HL-60 (cell line): ENCODE measurements around the gene BBC3.
A peak's percentile ranks its signal among the peaks of the same experiment; 100 is the strongest.

ENCODE experiments used
- DNase-seq, 2 experiments: peaks; one replicate each; pipeline ENCODE4 v3.0.0-alpha.2; 2010 to 2020; ENCODE audit warnings: low read depth in 1 of 2, low spot score in 1 of 2
- H3K27ac ChIP-seq: fragments of 250-450 bp; sonication (Bioruptor Pico); replicated peaks from 2 replicates; pipeline ENCODE4 v1.5.1; 2020; ENCODE audit warnings: mild to moderate bottlenecking, moderate library complexity
- H3K27me3 ChIP-seq: fragments of 250-450 bp; sonication (Bioruptor Pico); 2 replicates; pipeline ENCODE4 v1.5.1; 2021; ENCODE audit warnings: mild to moderate bottlenecking, moderate library complexity; ENCODE audit not compliant: insufficient read depth, poor library complexity, severe bottlenecking
- H3K4me3 ChIP-seq: replicated peaks from 2 replicates; pipeline ENCODE4 v1.5.1; 2011; ENCODE audit warnings: mild to moderate bottlenecking, control low read depth, low read length; ENCODE audit not compliant: insufficient read depth
- GABPA ChIP-seq: IDR thresholded peaks from 2 replicates; pipeline ENCODE4 v1.6.1; 2012; ENCODE audit warnings: low read depth
- POLR2AphosphoS5 ChIP-seq: IDR thresholded peaks from 2 replicates; pipeline ENCODE4 v1.6.1; 2012; ENCODE audit warnings: low read depth
- REST ChIP-seq: IDR thresholded peaks from 2 replicates; pipeline ENCODE4 v1.6.1; 2012; ENCODE audit warnings: low read depth; ENCODE audit not compliant: insufficient replicate concordance
- SPI1 ChIP-seq: IDR thresholded peaks from 2 replicates; pipeline ENCODE4 v1.6.1; 2012; ENCODE audit warnings: low read depth, mild to moderate bottlenecking, borderline replicate concordance
- TF ChIP-seq, protein P1 (sequence below): IDR thresholded peaks from one replicate; pipeline ENCODE4 v1.5.1; 2011; ENCODE audit warnings: low read length, control low read depth, inconsistent platforms; ENCODE audit not compliant: insufficient read depth

Gene BBC3

DNA sequence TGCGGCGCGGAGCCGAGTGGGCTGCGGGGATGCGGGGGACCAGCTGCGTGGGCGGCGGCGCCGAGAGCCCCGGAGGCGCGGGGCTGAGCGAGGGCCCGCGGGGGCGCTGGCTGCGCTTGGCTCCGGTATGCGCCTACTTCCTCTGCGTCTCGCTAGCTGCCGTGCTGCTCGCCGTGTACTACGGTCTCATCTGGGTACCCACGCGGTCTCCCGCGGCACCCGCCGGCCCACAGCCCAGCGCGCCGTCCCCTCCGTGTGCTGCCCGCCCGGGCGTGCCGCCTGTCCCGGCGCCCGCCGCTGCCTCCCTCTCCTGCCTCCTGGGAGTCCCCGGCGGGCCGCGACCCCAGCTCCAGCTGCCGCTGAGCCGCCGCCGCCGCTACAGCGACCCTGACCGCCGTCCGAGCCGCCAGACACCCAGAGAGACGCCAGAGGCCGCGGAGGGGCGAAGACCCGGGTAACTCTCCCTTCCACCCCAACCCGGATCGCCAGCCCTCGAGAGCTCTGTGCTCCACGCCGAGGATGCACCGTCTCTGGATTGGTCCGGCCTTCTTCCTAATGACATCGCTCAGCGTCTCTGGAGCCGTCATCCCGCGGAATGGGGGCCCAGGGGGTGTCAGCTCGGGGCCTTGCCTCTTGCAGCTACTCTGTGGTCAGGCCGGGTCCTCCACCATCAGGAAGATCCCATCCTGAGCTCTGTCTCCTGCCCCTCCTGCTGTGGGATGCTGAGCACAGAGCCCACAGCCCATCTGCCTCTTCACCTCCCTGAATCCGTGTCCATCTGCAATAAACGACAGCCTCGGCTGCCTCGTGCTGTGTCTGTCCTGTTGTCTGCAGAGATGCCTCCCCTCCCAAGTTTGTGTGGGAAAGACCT is 44.1 kb upstream of the BBC3 start:
- Histone ChIP-seq H3K27me3 (no peaks in the 10 kb centered on the region), H3K4me3 (peak overlapping the region; percentile 57), H3K27ac (no peak overlapping the region)
- no peak for DNase-seq
- TF ChIP-seq GABPA (no peak), SPI1 (peak; percentile 45; the same call in 1 of the 2 replicates)

GRCh38 chr19:47274071-47274890 is 43.3 kb upstream of the BBC3 start, which contains the start of gene INAFM1:
INAFM1 (plus strand) TSS chr19:47274885; CDS start chr19:47274920, 35 bp downstream.
- peak within 1 kb of the TSS; percentile 96 for H3K27ac ChIP-seq
- H3K27me3 ChIP-seq = no peaks in the 10 kb centered on the region
- TF ChIP-seq SPI1 = no peak
- no peak for TF ChIP-seq GABPA
- no peak for TF ChIP-seq REST
- TF ChIP-seq POLR2AphosphoS5 = peak; percentile 68; the same call in 1 of the 2 replicates
- H3K4me3 ChIP-seq = peak within 1 kb of the TSS; percentile 57
- DNase-seq = peak; percentile 87 to 97

- H3K27me3 ChIP-seq = no peaks in the 10 kb centered on the region
- peak overlapping the region; percentile 57 for H3K4me3 ChIP-seq
- TF ChIP-seq SPI1 = no peak
- TF ChIP-seq, protein P1, sequence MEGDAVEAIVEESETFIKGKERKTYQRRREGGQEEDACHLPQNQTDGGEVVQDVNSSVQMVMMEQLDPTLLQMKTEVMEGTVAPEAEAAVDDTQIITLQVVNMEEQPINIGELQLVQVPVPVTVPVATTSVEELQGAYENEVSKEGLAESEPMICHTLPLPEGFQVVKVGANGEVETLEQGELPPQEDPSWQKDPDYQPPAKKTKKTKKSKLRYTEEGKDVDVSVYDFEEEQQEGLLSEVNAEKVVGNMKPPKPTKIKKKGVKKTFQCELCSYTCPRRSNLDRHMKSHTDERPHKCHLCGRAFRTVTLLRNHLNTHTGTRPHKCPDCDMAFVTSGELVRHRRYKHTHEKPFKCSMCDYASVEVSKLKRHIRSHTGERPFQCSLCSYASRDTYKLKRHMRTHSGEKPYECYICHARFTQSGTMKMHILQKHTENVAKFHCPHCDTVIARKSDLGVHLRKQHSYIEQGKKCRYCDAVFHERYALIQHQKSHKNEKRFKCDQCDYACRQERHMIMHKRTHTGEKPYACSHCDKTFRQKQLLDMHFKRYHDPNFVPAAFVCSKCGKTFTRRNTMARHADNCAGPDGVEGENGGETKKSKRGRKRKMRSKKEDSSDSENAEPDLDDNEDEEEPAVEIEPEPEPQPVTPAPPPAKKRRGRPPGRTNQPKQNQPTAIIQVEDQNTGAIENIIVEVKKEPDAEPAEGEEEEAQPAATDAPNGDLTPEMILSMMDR = no peak
- TF ChIP-seq REST = peak; percentile 38
- TF ChIP-seq POLR2AphosphoS5 = no peak
- TF ChIP-seq GABPA = peak; percentile 35; the same call in 1 of the 2 replicates
- DNase-seq = peak; percentile 87 to 95
- H3K27ac ChIP-seq = peak overlapping the region; percentile 96
Measured at GRCh38 chr19:47273313-47274070, 42.5 kb upstream of the BBC3 start.
